GM12878 (cell line): ENCODE results near the gene USP37.

Experiments used
- CTCF ChIP-seq, 3 experiments: IDR thresholded peaks in 2 of 3; conservative IDR thresholded peaks in 1 of 3; 2 replicates each; pipeline ENCODE4 v1.5.1; 2011; ENCODE audit warnings: low read depth in 3 of 3, low read length in 3 of 3, mild to moderate bottlenecking in 3 of 3, control low read depth in 2 of 3, moderate library complexity in 2 of 3, inconsistent platforms in 1 of 3, mixed read lengths in 1 of 3; ENCODE audit not compliant: control insufficient read depth in 2 of 3, insufficient read depth in 1 of 3; ENCODE audit errors: extremely low read depth in 1 of 3
- CUX1 ChIP-seq: IDR thresholded peaks from 2 replicates; pipeline ENCODE4 v1.6.1; 2012; ENCODE audit warnings: improper control_type of control experiment, low read depth, low read length; ENCODE audit not compliant: insufficient replicate concordance
- EP300 ChIP-seq, 2 experiments: fragments of 150-350 bp in 1 of 2; IDR thresholded peaks; 2 replicates each; pipeline ENCODE4 v1.6.1; 2011 to 2012; ENCODE audit warnings: low read depth in 2 of 2, low read length in 2 of 2, borderline replicate concordance in 1 of 2, improper control_type of control experiment in 1 of 2, inconsistent platforms in 1 of 2; ENCODE audit not compliant: control insufficient read depth in 1 of 2
- FOXK2 ChIP-seq: fragments of 450-650 bp; IDR thresholded peaks from 2 replicates; pipeline ENCODE4 v1.6.1; 2017; ENCODE audit warnings: mild to moderate bottlenecking, moderate library complexity
- KDM1A ChIP-seq: fragments of 200-600 bp; sonication (generic); IDR thresholded peaks from 2 replicates; pipeline ENCODE4 v1.6.1; 2016; ENCODE audit warnings: borderline replicate concordance
- MLLT1 ChIP-seq: fragments of 450-650 bp; IDR thresholded peaks from 2 replicates; pipeline ENCODE4 v1.6.1; 2016; ENCODE audit warnings: mild to moderate bottlenecking
- NFIC ChIP-seq: IDR thresholded peaks from 2 replicates; pipeline ENCODE4 v1.6.1; 2012; ENCODE audit warnings: low read depth, mild to moderate bottlenecking, inconsistent platforms, low read length, moderate library complexity
- PKNOX1 ChIP-seq: fragments of 450-650 bp; IDR thresholded peaks from 2 replicates; pipeline ENCODE4 v1.6.1; 2016; ENCODE audit warnings: mild to moderate bottlenecking
- POU2F2 ChIP-seq: IDR thresholded peaks from 3 replicates; pipeline ENCODE4 v1.6.1; 2011; ENCODE audit warnings: low read depth, mild to moderate bottlenecking, low read length, borderline replicate concordance
- TARDBP ChIP-seq: IDR thresholded peaks from 2 replicates; pipeline ENCODE4 v1.6.1; 2016; ENCODE audit warnings: borderline replicate concordance
- TCF3 ChIP-seq: IDR thresholded peaks from 2 replicates; pipeline ENCODE4 v1.6.1; 2012; ENCODE audit warnings: low read depth, mild to moderate bottlenecking, low read length, borderline replicate concordance; ENCODE audit not compliant: insufficient read depth
- ZNF384 ChIP-seq: IDR thresholded peaks from 2 replicates; pipeline ENCODE4 v1.6.1; 2012; ENCODE audit warnings: low read depth, mild to moderate bottlenecking, low read length, improper control_type of control experiment, borderline replicate concordance
- ZZZ3 ChIP-seq: IDR thresholded peaks from 2 replicates; pipeline ENCODE4 v1.6.1; 2011; ENCODE audit warnings: low read depth; ENCODE audit not compliant: control insufficient read depth, insufficient read length

- TF ChIP-seq FOXK2 (no peak), ZZZ3 (no peak), PKNOX1 (no peak), EP300 (IDR thresholded peaks at IDR 0.05; ENCODE audit: borderline replicate concordance in 1 of 2, control insufficient read depth in 1 of 2, low read depth in 2 of 2, low read length in 2 of 2) (no peak), ZNF384 (no peak), CTCF (IDR thresholded peaks at IDR 0.05 in 2 of 3, conservative IDR thresholded peaks at IDR 0.05 in 1 of 3; ENCODE audit: control insufficient read depth in 2 of 3, extremely low read depth in 1 of 3, insufficient read depth in 1 of 3, low read depth in 3 of 3, low read length in 3 of 3) (no peak), KDM1A (no peak), NFIC (no peak), CUX1 (no peak), POU2F2 (no peak), TARDBP (no peak), MLLT1 (no peak), TCF3 (no peak)
These were observed 97.1 kb downstream of the USP37 start for GRCh38 chr2:218471036-218471435.
